Measurements from ENCODE around the gene RHBDD2. TPM values are rescaled to one million over a fixed set of nuclear protein-coding genes. Genes with fewer than 3 reads are reported as not detected.
A peak's percentile ranks its signal among the peaks of the same experiment; 100 is the strongest.

The RHBDD2 gene
- total and polyA plus RNA-seq, 9 of the 15 experiments (the other 6 are each of a cell fraction or from before 2014, with no cell fraction given), result 3.3 to 36.7 (median 17.9) TPM

GRCh38 chr7:75880242-75880641, 1.4 kb downstream of the RHBDD2 start (continued):
- TF ChIP-seq ZBTB40 (IDR thresholded peaks at IDR 0.05), result 0 out of 2 replicates have a peak, but pooled peaks have one; percentile 1
- no peak for TF ChIP-seq ZBTB40 (CRISPR knock-in tag; IDR thresholded peaks at IDR 0.05)

All from K562 (cell line).